H1 (cell line): ENCODE results near the gene TLK2. TPM values are rescaled to one million over a fixed set of nuclear protein-coding genes. Genes with fewer than 3 reads are reported as not detected.

Experiments used
- CTBP2 ChIP-seq: IDR thresholded peaks from 2 replicates; pipeline ENCODE4 v1.7.0; 2011; ENCODE audit warnings: borderline replicate concordance, mild to moderate bottlenecking, moderate library complexity, mixed read lengths, low read length; ENCODE audit not compliant: insufficient read depth, insufficient read length
- SRF ChIP-seq: IDR thresholded peaks from 2 replicates; pipeline ENCODE4 v1.6.1; 2011; ENCODE audit warnings: mild to moderate bottlenecking, low read depth, low read length, moderate library complexity
- polyA plus RNA-seq, 7 experiments: library from polyadenylated mRNA; depleted of rRNA in 3 of 7; stranded (reverse) in 5 of 7; unstranded in 2 of 7; fragments of >200 nt in 5 of 7; fragments of 200-250 nt in 2 of 7; gene quantifications; 1 replicate in 5 of 7; 2 replicates in 1 of 7; 4 replicates in 1 of 7; pipeline versions ENCODE4 v1.2.1 to v1.2.3, GENCODE V29; 2011 to 2013; ENCODE audit warnings: missing spikeins in 2 of 7, mixed read lengths in 2 of 7
- total RNA-seq: library from RNA; stranded (reverse); fragmentation: NEBNext Ultra II Directional; extraction: Animal tissue kit (Norgen Biotek cat#: 25700); gene quantifications from 2 replicates; pipeline ENCODE4 v1.2.1, GENCODE V29; 2021
- TF ChIP-seq, protein P1 (sequence below): IDR thresholded peaks from 2 replicates; pipeline ENCODE4 v1.6.1; 2012; ENCODE audit warnings: low read length, inconsistent platforms
- TF ChIP-seq, protein P2 (sequence below): IDR thresholded peaks from 2 replicates; pipeline ENCODE4 v1.6.1; 2012; ENCODE audit warnings: inconsistent platforms

TLK2 gene
- total and polyA plus RNA-seq, 2 of the 8 experiments (the other 6 are each of a cell fraction or from before 2014, with no cell fraction given) = 43.1 to 59.9 TPM

DNA sequence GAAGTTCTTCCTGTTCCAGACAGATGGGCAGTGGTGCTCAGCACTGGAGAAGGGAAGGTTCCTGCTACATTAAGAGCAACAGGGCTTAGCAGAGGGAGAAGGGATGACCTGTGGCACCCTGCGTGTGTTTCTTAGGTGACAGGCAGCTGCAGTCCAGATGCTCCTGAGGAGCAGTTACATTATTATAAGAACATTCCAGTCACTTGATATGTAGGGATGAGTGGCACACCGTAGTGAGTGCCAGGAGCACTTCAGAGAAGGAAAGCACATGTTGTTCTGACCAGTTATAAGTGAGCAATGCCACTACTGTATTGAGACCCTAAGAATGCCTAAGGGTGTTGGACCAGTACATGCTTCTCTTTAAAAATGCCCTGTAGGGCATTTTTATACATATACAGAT lies 108.9 kb downstream of the TLK2 start (continued):
- TF ChIP-seq, protein P1, sequence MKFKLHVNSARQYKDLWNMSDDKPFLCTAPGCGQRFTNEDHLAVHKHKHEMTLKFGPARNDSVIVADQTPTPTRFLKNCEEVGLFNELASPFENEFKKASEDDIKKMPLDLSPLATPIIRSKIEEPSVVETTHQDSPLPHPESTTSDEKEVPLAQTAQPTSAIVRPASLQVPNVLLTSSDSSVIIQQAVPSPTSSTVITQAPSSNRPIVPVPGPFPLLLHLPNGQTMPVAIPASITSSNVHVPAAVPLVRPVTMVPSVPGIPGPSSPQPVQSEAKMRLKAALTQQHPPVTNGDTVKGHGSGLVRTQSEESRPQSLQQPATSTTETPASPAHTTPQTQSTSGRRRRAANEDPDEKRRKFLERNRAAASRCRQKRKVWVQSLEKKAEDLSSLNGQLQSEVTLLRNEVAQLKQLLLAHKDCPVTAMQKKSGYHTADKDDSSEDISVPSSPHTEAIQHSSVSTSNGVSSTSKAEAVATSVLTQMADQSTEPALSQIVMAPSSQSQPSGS = no peak
- TF ChIP-seq SRF = no peak
- TF ChIP-seq CTBP2 = no peak
- TF ChIP-seq, protein P2, sequence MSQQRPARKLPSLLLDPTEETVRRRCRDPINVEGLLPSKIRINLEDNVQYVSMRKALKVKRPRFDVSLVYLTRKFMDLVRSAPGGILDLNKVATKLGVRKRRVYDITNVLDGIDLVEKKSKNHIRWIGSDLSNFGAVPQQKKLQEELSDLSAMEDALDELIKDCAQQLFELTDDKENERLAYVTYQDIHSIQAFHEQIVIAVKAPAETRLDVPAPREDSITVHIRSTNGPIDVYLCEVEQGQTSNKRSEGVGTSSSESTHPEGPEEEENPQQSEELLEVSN = no peak
- TF ChIP-seq, all 59 proteins: peak for 0
